ENCODE data around the gene TF.

GRCh38 chr3:133763797-133764683, 17.8 kb downstream of the TF start:
- TF ChIP-seq CTCF (IDR thresholded peaks at IDR 0.05) (no peak), POLR2A (IDR thresholded peaks at IDR 0.05) (no peak)
